Heart left ventricle (tissue), 13 donors: ENCODE results near the gene MAP3K9.

Experiments
- POLR2A ChIP-seq, 2 donors: fragments of 450-650 bp; IDR thresholded peaks; one replicate each; pipeline ENCODE4 v1.6.1; 2017; ENCODE audit warnings: antibody characterized with exemption in 2 of 2, mild to moderate bottlenecking in 2 of 2, moderate library complexity in 2 of 2
- TF ChIP-seq, protein P1 (sequence below), 12 donors: fragments of 200-600 bp; sonication (generic) in 4 of 12; IDR thresholded peaks; one replicate each; pipeline versions ENCODE4 v1.5.0 to v1.8.0; 2018 to 2022; ENCODE audit warnings: antibody characterized with exemption in 12 of 12, mild to moderate bottlenecking in 5 of 12
- donor health status: ischemic (EF 13 %, LVEDD 7.1; RV severe dilation, severe dysfunction).
- donor health status: DM: no; HTN: yes; CAD: no.
- donor health status: DM: no; HTN: no; CAD: no.
- donor health status: ischemic (EF 25% LVEDD 6.9; RV normal size, moderate dysfunction).
- donor health status: ischemic (EF 25% LVEDD 5.7; RV mildly dilated, moderate dysfunction).
- donor health status: ischemic (EF 35%, LVEDD 5.7; RV mildly dilated, moderate dysfunction).
- donor health status: nonischemic (EF 11% LVEDD 7.7; RV severe dilation, severe dysfunction).
- donor health status: DM: yes; HTN: yes; CAD: no.
- donor health status: PGD.
- donor health status: ischemic (EF 29% LVEDD 5.4; RV normal size, mild dysfunction).
- donor health status: nonischemic (EF 23%, LVEDD 6.1; RV moderate dilation, normal function).

DNA sequence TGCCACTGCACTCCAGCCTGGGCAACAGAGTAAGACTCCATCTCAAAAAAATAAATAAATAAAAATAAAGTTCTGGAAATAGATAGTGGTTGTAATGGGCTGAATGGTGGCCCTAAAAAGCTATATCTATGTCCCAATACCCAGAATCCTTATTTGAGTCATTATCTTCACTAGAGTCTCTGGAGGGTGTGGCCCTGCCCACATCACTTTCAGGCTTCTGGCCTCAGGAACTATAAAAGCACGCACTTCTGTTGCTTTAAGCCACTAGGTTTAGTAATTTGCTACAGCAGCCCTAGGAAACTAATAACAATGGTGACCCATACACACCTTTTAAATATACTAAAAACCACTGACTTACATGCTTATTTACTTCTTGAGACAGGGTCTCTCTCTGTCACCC lies 49.9 kb downstream of the MAP3K9 start:
- TF ChIP-seq, protein P1, sequence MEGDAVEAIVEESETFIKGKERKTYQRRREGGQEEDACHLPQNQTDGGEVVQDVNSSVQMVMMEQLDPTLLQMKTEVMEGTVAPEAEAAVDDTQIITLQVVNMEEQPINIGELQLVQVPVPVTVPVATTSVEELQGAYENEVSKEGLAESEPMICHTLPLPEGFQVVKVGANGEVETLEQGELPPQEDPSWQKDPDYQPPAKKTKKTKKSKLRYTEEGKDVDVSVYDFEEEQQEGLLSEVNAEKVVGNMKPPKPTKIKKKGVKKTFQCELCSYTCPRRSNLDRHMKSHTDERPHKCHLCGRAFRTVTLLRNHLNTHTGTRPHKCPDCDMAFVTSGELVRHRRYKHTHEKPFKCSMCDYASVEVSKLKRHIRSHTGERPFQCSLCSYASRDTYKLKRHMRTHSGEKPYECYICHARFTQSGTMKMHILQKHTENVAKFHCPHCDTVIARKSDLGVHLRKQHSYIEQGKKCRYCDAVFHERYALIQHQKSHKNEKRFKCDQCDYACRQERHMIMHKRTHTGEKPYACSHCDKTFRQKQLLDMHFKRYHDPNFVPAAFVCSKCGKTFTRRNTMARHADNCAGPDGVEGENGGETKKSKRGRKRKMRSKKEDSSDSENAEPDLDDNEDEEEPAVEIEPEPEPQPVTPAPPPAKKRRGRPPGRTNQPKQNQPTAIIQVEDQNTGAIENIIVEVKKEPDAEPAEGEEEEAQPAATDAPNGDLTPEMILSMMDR (IDR thresholded peaks at IDR 0.05), result no peak
- no peak for TF ChIP-seq POLR2A (IDR thresholded peaks at IDR 0.05)
